GM12878 (cell line): ENCODE measurements around the gene LAYN. TPM values are rescaled to one million over a fixed set of nuclear protein-coding genes. Genes with fewer than 3 reads are reported as not detected.

ENCODE experiments used
- ATAC-seq: fragments of 200-7000 bp; cut with Tn5 transposase; 3 replicates; pipeline ENCODE4 v1.9.1; 2020; ENCODE audit warnings: mild to moderate bottlenecking, moderate library complexity
- BruUV-seq: library from RNA; stranded (reverse); fragments of 400-500 nt; replicated peaks from 2 replicates; lab custom pipeline; 2021; lab: Mats Ljungman, UMichigan
- CTCF ChIA-PET: fragments of 300-600 bp; sonication (Branson Sonifier 250); formaldehyde crosslinking; extraction: SDS; loops from one replicate; lab custom pipeline; 2021; ENCODE audit warnings: inconsistent platforms; lab: Yijun Ruan, JAX
- POLR2A ChIA-PET: fragments of 350-600 bp; formaldehyde crosslinking; extraction: SDS; loops from one replicate; lab custom pipeline; 2021; ENCODE audit warnings: inconsistent platforms; lab: Charles Lee
- RAD21 ChIA-PET: fragments of 300-600 bp; sonication (Branson Sonifier 250); formaldehyde crosslinking; loops from one replicate; lab custom pipeline; 2023; ENCODE audit warnings: antibody characterized with exemption; ENCODE audit not compliant: unreplicated experiment; lab: Charles Lee
- SMC1A ChIA-PET: fragments of 300-600 bp; sonication (Branson Sonifier 250); formaldehyde crosslinking; loops from one replicate; lab custom pipeline; 2023; ENCODE audit not compliant: unreplicated experiment, uncharacterized antibody; lab: Charles Lee
- DNase-seq: peaks from one replicate; pipeline ENCODE4 v3.0.0-alpha.2; 2011; ENCODE audit warnings: low read depth, low spot score
- FAIRE-seq: peaks from 3 replicates; lab custom pipeline; 2011; peaks lifted over from hg19 to GRCh38; lab: Jason Lieb, UNC
- H2AFZ ChIP-seq: 2 replicates; pipeline ENCODE4 v1.6.0; 2011; ENCODE audit warnings: low read depth, low read length, control low read depth; ENCODE audit not compliant: control insufficient read depth
- H3K27ac ChIP-seq: 2 replicates; pipeline ENCODE4 v1.5.1; 2011; ENCODE audit warnings: control low read depth; ENCODE audit not compliant: control insufficient read depth, insufficient read depth
- H3K27me3 ChIP-seq, 2 experiments: replicated peaks in 1 of 2; 2 replicates each; pipeline versions ENCODE4 v1.6.0 to v1.6.1; 2011; ENCODE audit warnings: low read length in 1 of 2; ENCODE audit not compliant: control insufficient read depth in 2 of 2, insufficient read depth in 2 of 2
- H3K36me3 ChIP-seq, 2 experiments: 2 replicates each; pipeline ENCODE4 v1.5.1; 2011; ENCODE audit warnings: low read length in 1 of 2; ENCODE audit not compliant: control insufficient read depth in 2 of 2, insufficient read depth in 2 of 2
- H3K4me1 ChIP-seq: 2 replicates; pipeline ENCODE4 v1.6.1; 2011; ENCODE audit warnings: mild to moderate bottlenecking, low read length, moderate library complexity, mixed read lengths; ENCODE audit not compliant: control insufficient read depth, insufficient read depth
- H3K4me2 ChIP-seq: 2 replicates; pipeline ENCODE4 v1.6.0; 2011; ENCODE audit warnings: control low read depth; ENCODE audit not compliant: control insufficient read depth, insufficient read depth
- H3K4me3 ChIP-seq: fragments of 200-600 bp; sonication (generic); 2 replicates; pipeline ENCODE4 v1.5.1; 2016
- H3K79me2 ChIP-seq: 2 replicates; pipeline ENCODE4 v1.6.0; 2011; ENCODE audit warnings: low read length; ENCODE audit not compliant: control insufficient read depth, insufficient read depth
- H3K9ac ChIP-seq: 2 replicates; pipeline ENCODE4 v1.8.0; 2011; ENCODE audit warnings: low read length, control low read depth, mixed read lengths; ENCODE audit not compliant: control insufficient read depth, insufficient read depth
- H3K9me3 ChIP-seq: replicated peaks from 3 replicates; pipeline ENCODE4 v1.5.1; 2011; ENCODE audit warnings: mild to moderate bottlenecking, low read length; ENCODE audit not compliant: control insufficient read depth, insufficient read depth
- H4K20me1 ChIP-seq: 2 replicates; pipeline ENCODE4 v1.6.0; 2011; ENCODE audit not compliant: control insufficient read depth, insufficient read depth
- BRCA1 ChIP-seq: IDR thresholded peaks from 2 replicates; pipeline ENCODE4 v1.6.1; 2011; ENCODE audit warnings: low read depth, low read length, improper control_type of control experiment
- CBX3 ChIP-seq: fragments of 200-600 bp; sonication (generic); IDR thresholded peaks from 2 replicates; pipeline ENCODE4 v1.6.1; 2016; ENCODE audit warnings: low read depth, borderline replicate concordance
- ELK1 ChIP-seq: IDR thresholded peaks from 2 replicates; pipeline ENCODE4 v1.6.1; 2012; ENCODE audit warnings: low read depth, low read length, improper control_type of control experiment
- EP300 ChIP-seq, 2 experiments: fragments of 150-350 bp in 1 of 2; IDR thresholded peaks; 2 replicates each; pipeline ENCODE4 v1.6.1; 2011 to 2012; ENCODE audit warnings: low read depth in 2 of 2, low read length in 2 of 2, borderline replicate concordance in 1 of 2, improper control_type of control experiment in 1 of 2, inconsistent platforms in 1 of 2; ENCODE audit not compliant: control insufficient read depth in 1 of 2
- HCFC1 ChIP-seq: fragments of 150-350 bp; IDR thresholded peaks from 2 replicates; pipeline ENCODE4 v1.6.1; 2014; ENCODE audit warnings: low read length
- HDGF ChIP-seq: fragments of 450-650 bp; IDR thresholded peaks from 2 replicates; pipeline ENCODE4 v1.6.1; 2016; ENCODE audit warnings: antibody characterized with exemption
- SMAD1 ChIP-seq: fragments of 450-650 bp; IDR thresholded peaks from 2 replicates; pipeline ENCODE4 v1.6.1; 2018; ENCODE audit warnings: mild to moderate bottlenecking, low read depth; ENCODE audit not compliant: partially characterized antibody
- SMAD5 ChIP-seq: IDR thresholded peaks from 2 replicates; pipeline ENCODE4 v1.6.1; 2016; ENCODE audit warnings: antibody characterized with exemption, low read depth
- ZBED1 ChIP-seq: IDR thresholded peaks from 2 replicates; pipeline ENCODE4 v1.6.1; 2016; ENCODE audit warnings: borderline replicate concordance
- WGBS: methylation state at CpG from one replicate; pipeline ENCODE4 v1.1.6; 2016; ENCODE audit warnings: low lambda C conversion rate; ENCODE audit not compliant: insufficient replicate concordance, insufficient coverage; ENCODE audit errors: missing lambda C conversion rate; 5-methylcytosine and 5-hydroxymethylcytosine counted together
- in situ Hi-C: fragments of 300-500 bp; cut with MboI; formaldehyde crosslinking; loops from 9 replicates; pipeline ENCODE4 v1.14.3; 2018; ENCODE audit warnings: mixed read lengths
- intact Hi-C: fragments of 100-400 bp; cut with micrococcal nuclease; formaldehyde crosslinking; loops from one replicate; pipeline ENCODE4 v1.14.2; 2022; ENCODE audit not compliant: unreplicated experiment
- polyA plus RNA-seq, 11 experiments: library from polyadenylated mRNA; depleted of rRNA in 4 of 11; unstranded in 6 of 11; stranded (reverse) in 5 of 11; fragments of >200 nt; fragmentation: Nextera tagmentation in 4 of 11; fragmentation: Illumina TruSeq in 1 of 11; extraction: Ambion mirVana in 4 of 11; extraction: Trizol in 1 of 11; gene quantifications; 1 replicate in 1 of 11; 2 replicates in 10 of 11; pipeline versions ENCODE4 v1.2.1 to v1.2.3, GENCODE V29; 2011 to 2016; ENCODE audit warnings: inconsistent platforms in 2 of 11, missing spikeins in 2 of 11, low read depth in 1 of 11
- total RNA-seq, 4 experiments: library from RNA; depleted of rRNA in 3 of 4; stranded (reverse); fragments of >200 nt in 3 of 4; fragmentation: Illumina TruSeq in 1 of 4; extraction: Trizol in 1 of 4; gene quantifications; 2 replicates each; pipeline versions ENCODE4 v1.2.1 to v1.2.3, GENCODE V29; 2013 to 2021
- TF ChIP-seq, protein P1 (sequence below): fragments of 450-650 bp; IDR thresholded peaks from 2 replicates; pipeline ENCODE4 v1.6.1; 2018; ENCODE audit warnings: borderline replicate concordance, mild to moderate bottlenecking; ENCODE audit not compliant: partially characterized antibody
- TF ChIP-seq, protein P2 (sequence below): fragments of 150-350 bp; IDR thresholded peaks from 2 replicates; pipeline ENCODE4 v1.6.1; 2016; ENCODE audit warnings: low read depth, low read length

Gene LAYN
- total and polyA plus RNA-seq, 10 of the 15 experiments (the other 5 are each of a cell fraction or from before 2014, with no cell fraction given), result 0.06 to 0.14 (median 0.10) TPM; not detected in 7

DNA sequence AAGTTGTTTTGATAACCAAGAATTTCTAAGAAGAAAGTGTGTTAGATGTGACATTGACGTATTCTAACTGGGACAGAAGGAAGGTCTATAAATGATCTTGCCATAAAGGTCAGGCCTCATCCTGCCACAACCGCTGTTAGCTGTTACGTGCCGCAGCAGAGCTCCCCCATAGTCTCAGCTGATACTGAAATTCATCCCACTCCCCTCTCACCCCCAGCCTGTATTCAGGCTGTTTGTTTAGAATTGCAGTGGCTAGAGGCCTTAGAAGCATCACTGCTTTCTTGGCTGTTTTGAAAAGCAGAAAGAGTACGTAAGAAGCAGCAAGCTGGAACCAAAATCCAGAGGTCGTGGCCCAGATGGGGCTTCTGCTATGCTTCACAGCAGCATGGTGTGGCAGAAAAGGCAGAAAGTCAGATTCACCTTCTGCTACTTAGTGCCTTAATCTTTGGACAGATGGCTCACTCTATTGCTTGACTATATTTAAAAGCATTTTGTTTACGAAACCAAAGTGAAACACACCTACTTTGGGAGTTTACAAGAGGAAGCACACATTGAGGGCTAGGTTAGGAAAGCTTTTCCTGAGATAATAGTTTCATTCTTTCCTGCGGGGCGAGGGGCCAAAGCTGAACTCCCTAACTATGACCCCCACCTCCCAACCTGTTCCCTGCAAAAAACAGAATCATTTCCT, 950 bp upstream of the LAYN start:
- ChIA-PET SMC1A (interaction anchor here (0.7 to 1.8 kb wide), 3 partner anchors 15 to 24 kb away, joined by 3 to 4 read pairs (median 3); no protein-coding TSS in a partner anchor), CTCF (no interaction called here), POLR2A (interaction anchor here (0.9 kb wide), 1 partner anchor 10 kb away, joined by 3 read pairs; no protein-coding TSS in a partner anchor), RAD21 (no interaction called here)
- H4K20me1 ChIP-seq, result no peaks in the 10 kb centered on the region; the same call in 1 of the 2 replicates
- no peaks in the 10 kb centered on the region for H3K79me2 ChIP-seq
- peaks cover 3% of the 10 kb centered on the region; the same call in 1 of the 2 replicates for H3K4me1 ChIP-seq
- ATAC-seq, result no peak
- H3K27me3 ChIP-seq, result peaks cover 7 to 34% of the 10 kb centered on the region in 2 experiments
- no peak for DNase-seq
- no peak for TF ChIP-seq ZBED1
- TF ChIP-seq, protein P1, sequence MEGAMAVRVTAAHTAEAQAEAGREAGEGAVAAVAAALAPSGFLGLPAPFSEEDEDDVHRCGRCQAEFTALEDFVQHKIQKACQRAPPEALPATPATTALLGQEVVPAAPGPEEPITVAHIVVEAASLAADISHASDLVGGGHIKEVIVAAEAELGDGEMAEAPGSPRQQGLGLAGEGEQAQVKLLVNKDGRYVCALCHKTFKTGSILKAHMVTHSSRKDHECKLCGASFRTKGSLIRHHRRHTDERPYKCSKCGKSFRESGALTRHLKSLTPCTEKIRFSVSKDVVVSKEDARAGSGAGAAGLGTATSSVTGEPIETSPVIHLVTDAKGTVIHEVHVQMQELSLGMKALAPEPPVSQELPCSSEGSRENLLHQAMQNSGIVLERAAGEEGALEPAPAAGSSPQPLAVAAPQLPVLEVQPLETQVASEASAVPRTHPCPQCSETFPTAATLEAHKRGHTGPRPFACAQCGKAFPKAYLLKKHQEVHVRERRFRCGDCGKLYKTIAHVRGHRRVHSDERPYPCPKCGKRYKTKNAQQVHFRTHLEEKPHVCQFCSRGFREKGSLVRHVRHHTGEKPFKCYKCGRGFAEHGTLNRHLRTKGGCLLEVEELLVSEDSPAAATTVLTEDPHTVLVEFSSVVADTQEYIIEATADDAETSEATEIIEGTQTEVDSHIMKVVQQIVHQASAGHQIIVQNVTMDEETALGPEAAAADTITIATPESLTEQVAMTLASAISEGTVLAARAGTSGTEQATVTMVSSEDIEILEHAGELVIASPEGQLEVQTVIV, result no peak
- no peak for TF ChIP-seq EP300 (IDR thresholded peaks at IDR 0.05; ENCODE audit: borderline replicate concordance in 1 of 2, control insufficient read depth in 1 of 2, low read depth in 2 of 2, low read length in 2 of 2)
- no peak for TF ChIP-seq SMAD5
- TF ChIP-seq CBX3, result no peak
- TF ChIP-seq BRCA1, result no peak
- TF ChIP-seq, protein P2, sequence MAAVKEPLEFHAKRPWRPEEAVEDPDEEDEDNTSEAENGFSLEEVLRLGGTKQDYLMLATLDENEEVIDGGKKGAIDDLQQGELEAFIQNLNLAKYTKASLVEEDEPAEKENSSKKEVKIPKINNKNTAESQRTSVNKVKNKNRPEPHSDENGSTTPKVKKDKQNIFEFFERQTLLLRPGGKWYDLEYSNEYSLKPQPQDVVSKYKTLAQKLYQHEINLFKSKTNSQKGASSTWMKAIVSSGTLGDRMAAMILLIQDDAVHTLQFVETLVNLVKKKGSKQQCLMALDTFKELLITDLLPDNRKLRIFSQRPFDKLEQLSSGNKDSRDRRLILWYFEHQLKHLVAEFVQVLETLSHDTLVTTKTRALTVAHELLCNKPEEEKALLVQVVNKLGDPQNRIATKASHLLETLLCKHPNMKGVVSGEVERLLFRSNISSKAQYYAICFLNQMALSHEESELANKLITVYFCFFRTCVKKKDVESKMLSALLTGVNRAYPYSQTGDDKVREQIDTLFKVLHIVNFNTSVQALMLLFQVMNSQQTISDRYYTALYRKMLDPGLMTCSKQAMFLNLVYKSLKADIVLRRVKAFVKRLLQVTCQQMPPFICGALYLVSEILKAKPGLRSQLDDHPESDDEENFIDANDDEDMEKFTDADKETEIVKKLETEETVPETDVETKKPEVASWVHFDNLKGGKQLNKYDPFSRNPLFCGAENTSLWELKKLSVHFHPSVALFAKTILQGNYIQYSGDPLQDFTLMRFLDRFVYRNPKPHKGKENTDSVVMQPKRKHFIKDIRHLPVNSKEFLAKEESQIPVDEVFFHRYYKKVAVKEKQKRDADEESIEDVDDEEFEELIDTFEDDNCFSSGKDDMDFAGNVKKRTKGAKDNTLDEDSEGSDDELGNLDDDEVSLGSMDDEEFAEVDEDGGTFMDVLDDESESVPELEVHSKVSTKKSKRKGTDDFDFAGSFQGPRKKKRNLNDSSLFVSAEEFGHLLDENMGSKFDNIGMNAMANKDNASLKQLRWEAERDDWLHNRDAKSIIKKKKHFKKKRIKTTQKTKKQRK, result no peak
- no peak for TF ChIP-seq HCFC1
- no peak for TF ChIP-seq HDGF
- TF ChIP-seq ELK1, result no peak
- TF ChIP-seq SMAD1, result no peak
- intact Hi-C loops, result no loop called here
- no peak overlapping the region for H3K4me2 ChIP-seq
- no peak overlapping the region for H2AFZ ChIP-seq
- no peak overlapping the region for H3K9ac ChIP-seq
- FAIRE-seq, result no peak
- H3K4me3 ChIP-seq, result no peak overlapping the region
- in situ Hi-C loops, result no loop called here
- WGBS, result 56% methylated on average over 9 of the region's 9 CpGs
- H3K27ac ChIP-seq, result no peak overlapping the region
- no TSS peak for BruUV-seq
- no peaks in the 10 kb centered on the region; the same call in 2 of the 3 replicates for H3K9me3 ChIP-seq
- H3K36me3 ChIP-seq, result no peaks in the 10 kb centered on the region
